Measurements from ENCODE around the gene POU3F1.

POU3F1 gene

DNA sequence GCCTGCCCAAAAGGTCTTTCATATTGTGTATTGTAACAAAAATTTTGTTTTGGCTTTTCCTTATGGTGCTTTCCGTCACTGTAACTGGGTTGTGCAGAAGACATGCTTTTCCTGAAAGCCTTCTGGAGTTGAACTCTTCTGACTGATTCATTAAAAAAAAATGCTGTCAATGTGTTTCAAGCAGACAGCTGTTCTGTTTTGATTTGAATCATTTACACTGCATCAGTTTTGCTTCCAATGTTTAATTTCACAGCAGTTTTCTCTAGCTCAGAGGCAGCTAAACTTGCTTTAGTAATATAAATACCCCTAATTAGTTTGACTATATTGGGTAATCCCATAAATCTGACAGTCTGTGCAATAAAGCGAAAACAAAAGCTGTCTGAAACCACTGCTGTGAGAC lies 26.2 kb downstream of the POU3F1 start:
- Histone ChIP-seq H3K4me1 (ENCODE audit: control insufficient read depth, insufficient read depth, low read depth, low read length) (no peaks in the 10 kb centered on the region), H4K91ac (ENCODE audit: low read length) (no peak overlapping the region), H2BK15ac (ENCODE audit: low read depth, poor library complexity, severe bottlenecking) (no peak overlapping the region), H3K36me3 (ENCODE audit: control insufficient read depth in 1 of 2, insufficient read depth in 2 of 2, low read depth in 1 of 2, low read length in 2 of 2) (peaks cover 44 to 89% of the 10 kb centered on the region in 2 experiments), H2BK12ac (ENCODE audit: low read length in 2 of 2) (no peak overlapping the region), H2BK120ac (ENCODE audit: low read depth, low read length) (no peak overlapping the region), H3K18ac (ENCODE audit: low read depth in 1 of 2, low read length in 2 of 2) (no peak overlapping the region), H3K4me3 (ENCODE audit: insufficient read depth in 1 of 2, low read depth in 1 of 2, low read length in 2 of 2) (no peak overlapping the region), H3K4ac (ENCODE audit: low read depth in 1 of 2, low read length in 2 of 2) (no peak overlapping the region), H3K4me2 (ENCODE audit: low read length, poor library complexity, severe bottlenecking) (no peak overlapping the region), H3K27me3 (ENCODE audit: control insufficient read depth in 1 of 2, insufficient read depth in 1 of 2, low read length in 2 of 2) (no peaks in the 10 kb centered on the region), H2AK5ac (ENCODE audit: low read length, severe bottlenecking) (no peak overlapping the region), H3K14ac (ENCODE audit: low read length in 2 of 2) (no peak overlapping the region), H4K8ac (ENCODE audit: low read length) (no peak overlapping the region), H2BK5ac (ENCODE audit: low read depth, low read length, poor library complexity, severe bottlenecking) (no peak overlapping the region), H3K9ac (ENCODE audit: low read length) (peak overlapping the region; percentile 22), H3K27ac (ENCODE audit: low read length, poor library complexity, severe bottlenecking) (no peak overlapping the region), H3K9me3 (ENCODE audit: control insufficient read depth, low read length) (no peaks in the 10 kb centered on the region), H3K23ac (ENCODE audit: low read length in 2 of 2) (no peak overlapping the region), H2AFZ (ENCODE audit: low read depth, low read length) (no peak overlapping the region), H3K79me1 (replicated peaks; ENCODE audit: low read length, poor library complexity, severe bottlenecking) (peaks cover 23% of the 10 kb centered on the region)
- 82% methylated on average over 2 of the region's 2 CpGs for WGBS
- no peak for DNase-seq

DNA sequence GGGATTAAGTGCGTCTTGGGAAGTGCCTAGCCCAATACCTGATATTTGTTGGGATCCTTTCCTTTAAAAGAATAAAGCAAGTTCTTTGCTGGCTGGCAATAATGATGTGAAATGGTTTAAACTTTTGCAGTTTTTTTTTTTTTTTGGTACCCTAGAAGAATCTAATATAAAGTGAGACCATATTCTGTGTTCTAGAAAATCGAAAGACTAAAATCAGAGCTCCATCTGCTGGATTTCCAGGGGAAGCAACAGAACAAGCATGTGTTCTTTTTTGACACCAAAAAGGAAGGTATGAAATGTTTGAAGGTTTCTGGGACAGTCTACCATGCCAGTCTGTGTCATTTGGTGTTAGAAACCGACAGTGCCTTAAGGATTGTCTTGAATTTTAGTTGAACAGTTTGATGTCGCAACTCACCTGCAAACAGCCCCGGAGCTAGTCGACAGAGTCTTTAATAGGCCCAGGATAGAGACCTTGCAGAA lies 27.7 kb downstream of the POU3F1 start:
- Histone ChIP-seq H3K36me3 (ENCODE audit: control insufficient read depth in 1 of 2, insufficient read depth in 2 of 2, low read depth in 1 of 2, low read length in 2 of 2) (peaks cover 39 to 81% of the 10 kb centered on the region in 2 experiments), H3K23ac (ENCODE audit: low read length in 2 of 2) (no peak overlapping the region), H3K4me2 (ENCODE audit: low read length, poor library complexity, severe bottlenecking) (no peak overlapping the region), H3K9me3 (ENCODE audit: control insufficient read depth, low read length) (no peaks in the 10 kb centered on the region), H3K18ac (ENCODE audit: low read depth in 1 of 2, low read length in 2 of 2) (no peak overlapping the region), H2BK5ac (ENCODE audit: low read depth, low read length, poor library complexity, severe bottlenecking) (no peak overlapping the region), H2BK120ac (ENCODE audit: low read depth, low read length) (no peak overlapping the region), H2AFZ (ENCODE audit: low read depth, low read length) (no peak overlapping the region), H4K91ac (ENCODE audit: low read length) (no peak overlapping the region), H3K4ac (ENCODE audit: low read depth in 1 of 2, low read length in 2 of 2) (no peak overlapping the region), H3K9ac (ENCODE audit: low read length) (no peak overlapping the region), H3K27ac (ENCODE audit: low read length, poor library complexity, severe bottlenecking) (no peak overlapping the region), H3K79me1 (replicated peaks; ENCODE audit: low read length, poor library complexity, severe bottlenecking) (peaks cover 21% of the 10 kb centered on the region), H2BK12ac (ENCODE audit: low read length in 2 of 2) (no peak overlapping the region), H3K4me3 (ENCODE audit: insufficient read depth in 1 of 2, low read depth in 1 of 2, low read length in 2 of 2) (no peak overlapping the region), H2AK5ac (ENCODE audit: low read length, severe bottlenecking) (no peak overlapping the region), H4K8ac (ENCODE audit: low read length) (no peak overlapping the region), H3K4me1 (ENCODE audit: control insufficient read depth, insufficient read depth, low read depth, low read length) (peaks cover 3% of the 10 kb centered on the region), H2BK15ac (ENCODE audit: low read depth, poor library complexity, severe bottlenecking) (no peak overlapping the region), H3K14ac (ENCODE audit: low read length in 2 of 2) (no peak overlapping the region), H3K27me3 (ENCODE audit: control insufficient read depth in 1 of 2, insufficient read depth in 1 of 2, low read length in 2 of 2) (no peaks in the 10 kb centered on the region)
- DNase-seq = peak; percentile 61
- 92% methylated on average over 6 of the region's 6 CpGs for WGBS

DNA sequence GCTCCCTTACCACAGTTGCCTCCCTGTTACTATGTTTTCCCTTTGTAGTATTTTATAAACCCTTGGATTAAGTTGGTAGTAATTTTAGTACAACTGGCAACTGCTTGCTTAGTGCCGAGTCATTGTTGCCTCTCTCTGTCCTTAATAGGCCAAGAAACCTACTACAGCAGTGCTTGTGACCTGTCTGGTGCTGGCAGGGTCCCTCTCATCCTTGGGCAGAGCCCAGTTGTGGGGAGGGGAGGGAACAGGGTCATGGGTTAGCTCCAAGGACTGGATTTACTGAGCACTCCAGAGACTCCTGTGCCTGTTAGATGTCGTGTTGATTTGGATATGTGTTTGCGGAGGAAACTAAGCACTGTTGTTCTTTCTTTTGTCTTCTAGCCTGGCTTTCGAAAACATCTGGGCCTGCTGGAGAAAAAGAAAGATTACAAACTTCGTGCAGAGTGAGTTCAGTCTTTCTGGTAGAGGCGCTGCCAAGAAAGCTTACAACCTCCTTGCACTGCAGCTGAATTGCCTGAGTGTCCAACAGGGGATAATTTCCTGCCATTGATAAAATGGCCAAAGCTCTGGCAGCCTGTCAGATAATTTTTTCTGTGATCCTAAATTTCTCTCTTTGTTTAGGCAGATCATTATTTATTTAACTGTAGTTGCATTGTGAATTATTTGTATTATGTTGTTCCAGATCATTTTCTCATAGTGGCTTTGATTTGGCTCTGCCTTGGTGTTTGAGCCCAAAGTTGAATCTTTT lies 30.4 kb downstream of the POU3F1 start:
- H3K36me3 ChIP-seq (ENCODE audit: control insufficient read depth in 1 of 2, insufficient read depth in 2 of 2, low read depth in 1 of 2, low read length in 2 of 2) = peaks cover 27 to 54% of the 10 kb centered on the region in 2 experiments
- H2BK120ac ChIP-seq (ENCODE audit: low read depth, low read length) = no peak overlapping the region
- H3K4me1 ChIP-seq (ENCODE audit: control insufficient read depth, insufficient read depth, low read depth, low read length) = peaks cover 7% of the 10 kb centered on the region
- H2AK5ac ChIP-seq (ENCODE audit: low read length, severe bottlenecking) = no peak overlapping the region
- H3K23ac ChIP-seq (ENCODE audit: low read length in 2 of 2) = no peak overlapping the region
- no peak overlapping the region for H2BK5ac ChIP-seq (ENCODE audit: low read depth, low read length, poor library complexity, severe bottlenecking)
- H3K79me1 ChIP-seq (replicated peaks; ENCODE audit: low read length, poor library complexity, severe bottlenecking) = peaks cover 7% of the 10 kb centered on the region
- no peak overlapping the region for H3K14ac ChIP-seq (ENCODE audit: low read length in 2 of 2)
- H3K18ac ChIP-seq (ENCODE audit: low read depth in 1 of 2, low read length in 2 of 2) = no peak overlapping the region
- H3K9ac ChIP-seq (ENCODE audit: low read length) = peak overlapping the region; percentile 98
- no peaks in the 10 kb centered on the region for H3K9me3 ChIP-seq (ENCODE audit: control insufficient read depth, low read length)
- H2BK15ac ChIP-seq (ENCODE audit: low read depth, poor library complexity, severe bottlenecking) = no peak overlapping the region
- H3K4me2 ChIP-seq (ENCODE audit: low read length, poor library complexity, severe bottlenecking) = no peak overlapping the region
- H3K27me3 ChIP-seq (ENCODE audit: control insufficient read depth in 1 of 2, insufficient read depth in 1 of 2, low read length in 2 of 2) = no peaks in the 10 kb centered on the region
- no peak for DNase-seq
- H4K8ac ChIP-seq (ENCODE audit: low read length) = peak overlapping the region; percentile 8
- no peak overlapping the region for H2BK12ac ChIP-seq (ENCODE audit: low read length in 2 of 2)
- H3K27ac ChIP-seq (ENCODE audit: low read length, poor library complexity, severe bottlenecking) = peak overlapping the region; percentile 19
- no peak overlapping the region for H4K91ac ChIP-seq (ENCODE audit: low read length)
- peak overlapping the region in 1 of 2 experiments; percentile 52 for H3K4me3 ChIP-seq (ENCODE audit: insufficient read depth in 1 of 2, low read depth in 1 of 2, low read length in 2 of 2)
- 66% methylated on average over 6 of the region's 6 CpGs for WGBS
- no peak overlapping the region for H2AFZ ChIP-seq (ENCODE audit: low read depth, low read length)
- H3K4ac ChIP-seq (ENCODE audit: low read depth in 1 of 2, low read length in 2 of 2) = no peak overlapping the region

DNA sequence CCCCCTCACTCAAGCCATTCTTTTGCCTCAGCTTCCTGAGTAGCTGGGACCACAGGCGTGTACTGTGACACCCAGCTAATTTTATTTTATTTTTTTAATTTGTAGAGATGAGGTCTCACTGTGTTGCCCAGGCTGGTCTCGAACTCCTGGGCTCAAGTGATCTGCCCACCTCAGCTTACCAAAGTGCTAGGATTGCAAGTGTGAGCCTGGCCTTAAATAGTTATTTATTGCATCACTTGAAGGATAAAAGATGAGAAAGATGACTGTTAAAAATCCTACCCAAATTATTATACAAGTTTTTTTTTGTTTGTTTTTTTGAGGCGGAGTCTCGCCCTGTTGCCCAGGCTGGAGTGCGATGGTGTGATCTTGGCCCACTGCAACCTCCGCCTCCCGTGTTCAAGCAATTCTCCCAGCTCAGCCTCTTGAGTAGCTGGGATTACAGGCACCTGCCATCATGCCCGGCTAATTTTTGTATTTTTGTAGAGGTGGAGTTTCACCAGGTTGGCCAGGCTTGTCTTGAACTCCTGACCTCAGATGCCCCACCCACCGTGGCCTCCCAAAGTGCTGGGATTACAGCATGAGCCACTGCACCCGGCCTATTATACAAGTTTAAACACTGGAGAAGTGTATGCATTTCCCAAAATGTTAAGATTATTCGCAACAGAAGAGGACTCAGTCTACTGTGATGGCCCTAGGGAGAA lies 31.7 kb downstream of the POU3F1 start:
- no peak overlapping the region for H3K27ac ChIP-seq (ENCODE audit: low read length, poor library complexity, severe bottlenecking)
- H3K36me3 ChIP-seq (ENCODE audit: control insufficient read depth in 1 of 2, insufficient read depth in 2 of 2, low read depth in 1 of 2, low read length in 2 of 2) = peaks cover 20 to 42% of the 10 kb centered on the region in 2 experiments
- H3K4me2 ChIP-seq (ENCODE audit: low read length, poor library complexity, severe bottlenecking) = no peak overlapping the region
- no peak overlapping the region for H4K8ac ChIP-seq (ENCODE audit: low read length)
- H3K4me3 ChIP-seq (ENCODE audit: insufficient read depth in 1 of 2, low read depth in 1 of 2, low read length in 2 of 2) = peak overlapping the region in 1 of 2 experiments; percentile 96
- peaks cover 6% of the 10 kb centered on the region for H3K79me1 ChIP-seq (replicated peaks; ENCODE audit: low read length, poor library complexity, severe bottlenecking)
- H2BK120ac ChIP-seq (ENCODE audit: low read depth, low read length) = no peak overlapping the region
- no peak overlapping the region for H3K23ac ChIP-seq (ENCODE audit: low read length in 2 of 2)
- peak overlapping the region; percentile 98 for H3K9ac ChIP-seq (ENCODE audit: low read length)
- WGBS = 96% methylated on average over 10 of the region's 11 CpGs
- no peak overlapping the region for H2BK15ac ChIP-seq (ENCODE audit: low read depth, poor library complexity, severe bottlenecking)
- no peak overlapping the region for H3K18ac ChIP-seq (ENCODE audit: low read depth in 1 of 2, low read length in 2 of 2)
- H3K4me1 ChIP-seq (ENCODE audit: control insufficient read depth, insufficient read depth, low read depth, low read length) = peaks cover 7% of the 10 kb centered on the region
- H4K91ac ChIP-seq (ENCODE audit: low read length) = no peak overlapping the region
- DNase-seq = no peak
- no peak overlapping the region for H3K4ac ChIP-seq (ENCODE audit: low read depth in 1 of 2, low read length in 2 of 2)
- no peak overlapping the region for H2BK5ac ChIP-seq (ENCODE audit: low read depth, low read length, poor library complexity, severe bottlenecking)
- H3K9me3 ChIP-seq (ENCODE audit: control insufficient read depth, low read length) = no peaks in the 10 kb centered on the region
- no peak overlapping the region for H3K14ac ChIP-seq (ENCODE audit: low read length in 2 of 2)
- no peak overlapping the region for H2AFZ ChIP-seq (ENCODE audit: low read depth, low read length)
- no peak overlapping the region for H2AK5ac ChIP-seq (ENCODE audit: low read length, severe bottlenecking)
- H2BK12ac ChIP-seq (ENCODE audit: low read length in 2 of 2) = no peak overlapping the region
- H3K27me3 ChIP-seq (ENCODE audit: control insufficient read depth in 1 of 2, insufficient read depth in 1 of 2, low read length in 2 of 2) = no peaks in the 10 kb centered on the region

All from mesenchymal stem cell (in vitro differentiated cells and primary cell).